ENCODE results near the gene FSTL5.

FSTL5 gene

GRCh38 chr4:161696944-161697343, 466.9 kb downstream of the FSTL5 start:
- DNase-seq: no peak

GRCh38 chr4:161680146-161680545, 483.7 kb downstream of the FSTL5 start:
- DNase-seq: no peak

- no peak for DNase-seq
Observed at GRCh38 chr4:161664740-161665139, 499.1 kb downstream of the FSTL5 start.

GRCh38 chr4:161663844-161664243, 500.0 kb downstream of the FSTL5 start:
- no peak for DNase-seq

GRCh38 chr4:161658676-161659075, 505.1 kb downstream of the FSTL5 start:
- DNase-seq: no peak

- no peak for DNase-seq
Observed at GRCh38 chr4:161657616-161658015, 506.2 kb downstream of the FSTL5 start.

GRCh38 chr4:161656594-161656993, 507.2 kb downstream of the FSTL5 start:
- no peak for DNase-seq

- no peak for DNase-seq
Observed at GRCh38 chr4:161655148-161655547, 508.7 kb downstream of the FSTL5 start.

GRCh38 chr4:161653697-161654096, 510.1 kb downstream of the FSTL5 start:
- no peak for DNase-seq

- no peak for DNase-seq
Observed at GRCh38 chr4:161651586-161651985, 512.2 kb downstream of the FSTL5 start.

GRCh38 chr4:161650812-161651211, 513.0 kb downstream of the FSTL5 start:
- DNase-seq: peak in 1 of 2 donors; percentile 7

GRCh38 chr4:161647757-161648156, 516.0 kb downstream of the FSTL5 start:
- no peak for DNase-seq

GRCh38 chr4:161642708-161643107, 521.1 kb downstream of the FSTL5 start:
- DNase-seq: no peak

GRCh38 chr4:161629694-161630441, 533.9 kb downstream of the FSTL5 start:
- DNase-seq: no peak

- DNase-seq: no peak
Observed at GRCh38 chr4:161604516-161605300, 559.1 kb downstream of the FSTL5 start.

GRCh38 chr4:161601011-161601410, 562.8 kb downstream of the FSTL5 start:
- DNase-seq: no peak

- no peak for DNase-seq
Observed at GRCh38 chr4:161595230-161595771, 568.5 kb downstream of the FSTL5 start.

GRCh38 chr4:161585011-161585410, 578.8 kb downstream of the FSTL5 start:
- no peak for DNase-seq

GRCh38 chr4:161583549-161583948, 580.3 kb downstream of the FSTL5 start:
- DNase-seq: no peak

- DNase-seq: no peak
Observed at GRCh38 chr4:161581262-161582230, 582.3 kb downstream of the FSTL5 start.

- DNase-seq: no peak
Observed at GRCh38 chr4:161577579-161578301, 586.1 kb downstream of the FSTL5 start.

- no peak for DNase-seq
Observed at GRCh38 chr4:161573836-161574235, 590.0 kb downstream of the FSTL5 start.

Data from CD4-positive, alpha-beta T cell treated with Interleukin-4 for 1 hour (primary cell).